Stimulated activated CD4-positive, alpha-beta T cell treated with anti-CD3 and anti-CD28 coated beads, TNF-alpha, amount 100 ng/mL, for 48 hours (primary cell): ENCODE measurements around the gene ERBB4.
"Not testable (repeated sequence)": the region's sequence is repeated elsewhere in the genome, so short reads cannot be mapped to it uniquely, and the experiment has no call there.

Experiments used
- DNase-seq, 3 donors: peaks; one replicate each; pipeline ENCODE4 v3.0.0-alpha.2; 2020; ENCODE audit warnings: low read depth in 3 of 3

The ERBB4 gene

DNA sequence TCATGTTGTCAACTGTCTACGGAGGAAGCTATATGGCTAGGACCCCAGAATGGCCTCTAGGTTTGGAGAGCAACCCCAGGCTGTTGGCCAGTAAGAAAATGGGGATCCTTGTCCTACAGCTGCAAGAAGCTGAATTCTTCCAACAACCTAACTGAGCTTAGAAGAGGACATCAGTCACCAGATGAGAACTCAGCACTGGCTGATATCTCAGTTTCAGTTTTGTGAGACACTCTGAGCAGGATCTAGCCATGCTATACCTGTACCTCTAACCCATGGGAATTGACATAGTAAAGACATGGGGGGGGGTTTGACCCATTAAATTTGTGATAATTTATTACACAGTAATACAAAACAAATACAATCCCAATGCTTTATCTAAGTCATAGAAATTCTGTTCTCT, 312.5 kb downstream of the ERBB4 start:
- no peak for DNase-seq

DNA sequence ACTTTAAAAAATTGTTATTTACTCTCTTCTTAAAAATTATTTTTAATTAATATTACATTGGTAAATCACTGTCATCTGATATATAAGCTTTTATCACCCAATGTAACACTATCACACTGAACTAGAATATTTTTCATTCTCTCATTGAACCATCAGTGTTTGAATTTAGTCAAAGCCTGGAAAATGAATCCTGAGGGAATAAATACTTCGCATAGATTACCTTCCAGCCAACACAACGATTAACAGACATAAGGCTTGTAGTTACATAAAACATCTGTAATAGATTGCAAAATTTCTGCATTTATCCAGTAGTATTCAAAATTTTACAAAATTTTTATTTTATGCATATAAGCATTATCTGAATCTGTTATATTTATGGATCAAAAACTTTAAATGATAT, 314.9 kb downstream of the ERBB4 start:
- no peak for DNase-seq

GRCh38 chr2:212213191-212213590, 325.4 kb downstream of the ERBB4 start:
- DNase-seq = no peak

DNA sequence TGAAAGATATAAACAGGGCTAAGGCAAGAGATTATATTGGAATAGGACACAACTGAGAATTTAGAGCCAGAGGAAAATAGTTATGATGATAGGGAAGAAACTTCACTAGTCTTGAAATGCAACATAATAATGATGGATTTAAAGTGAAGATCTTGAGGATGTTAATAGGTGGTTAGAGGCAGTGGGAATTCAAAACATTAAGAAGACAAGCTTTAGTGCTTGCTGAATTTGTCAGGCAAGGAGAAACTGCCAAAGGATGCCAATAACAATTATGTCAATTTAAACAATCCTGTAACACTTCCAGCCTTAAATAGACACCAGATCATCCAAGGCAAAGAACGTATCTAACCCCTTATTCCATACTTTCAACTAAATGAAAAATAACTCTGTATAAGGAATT, 330.1 kb downstream of the ERBB4 start:
- DNase-seq = no peak

DNA sequence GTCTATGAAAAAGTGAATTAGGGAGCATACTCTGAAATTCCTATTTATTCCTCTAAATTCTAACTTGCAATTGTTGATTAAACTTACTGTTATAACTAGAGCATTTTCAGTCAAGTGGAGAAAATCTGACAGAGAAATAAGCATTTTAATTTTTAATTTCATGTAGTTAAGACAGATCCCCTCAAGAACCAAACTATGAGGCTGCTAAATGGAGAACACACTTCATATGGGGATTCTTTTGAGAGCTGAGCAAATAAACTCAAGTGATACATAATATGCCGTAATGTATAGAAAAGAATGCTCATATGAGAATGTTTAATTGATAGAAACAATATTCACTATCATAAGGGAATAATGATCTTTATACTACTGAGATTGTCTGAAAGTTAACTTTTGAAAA, 340.8 kb downstream of the ERBB4 start:
- no peak for DNase-seq

DNA sequence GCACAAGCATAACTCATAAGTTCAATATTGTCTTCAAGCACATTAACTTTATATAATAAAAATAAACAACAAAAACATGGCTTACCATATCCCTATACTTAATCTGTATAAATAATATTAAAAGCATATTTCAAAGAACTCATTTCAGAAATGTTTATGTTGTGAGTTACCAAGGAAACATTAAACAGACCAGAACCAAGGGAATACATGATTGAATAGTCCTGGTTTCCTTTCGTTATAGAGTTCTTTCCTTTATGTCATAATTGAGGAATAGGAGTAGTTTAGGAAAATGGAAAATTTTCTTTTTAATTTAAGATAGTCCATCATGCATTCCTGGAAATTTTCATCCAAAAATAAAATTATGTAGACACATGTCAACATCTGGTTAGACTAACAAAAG, 343.0 kb downstream of the ERBB4 start:
- DNase-seq = no peak

DNA sequence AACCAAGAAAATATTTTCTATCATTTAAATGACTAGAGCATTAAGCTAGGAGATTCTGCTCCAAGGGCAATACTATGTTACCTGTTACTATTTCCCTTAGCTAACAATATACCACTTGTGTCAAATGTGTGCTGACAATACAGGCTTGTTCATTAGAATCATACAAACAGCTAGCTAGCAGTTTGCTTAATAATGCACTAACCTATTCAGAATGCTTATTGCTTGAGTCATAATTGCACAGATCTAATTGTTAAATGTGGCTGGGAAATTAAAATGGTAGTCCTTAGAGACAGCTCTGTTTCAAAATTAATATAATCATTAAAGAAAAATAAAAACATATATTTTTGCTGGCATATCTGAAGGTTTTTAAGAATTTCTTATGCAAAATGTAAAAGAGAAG, 344.2 kb downstream of the ERBB4 start:
- no peak for DNase-seq

DNA sequence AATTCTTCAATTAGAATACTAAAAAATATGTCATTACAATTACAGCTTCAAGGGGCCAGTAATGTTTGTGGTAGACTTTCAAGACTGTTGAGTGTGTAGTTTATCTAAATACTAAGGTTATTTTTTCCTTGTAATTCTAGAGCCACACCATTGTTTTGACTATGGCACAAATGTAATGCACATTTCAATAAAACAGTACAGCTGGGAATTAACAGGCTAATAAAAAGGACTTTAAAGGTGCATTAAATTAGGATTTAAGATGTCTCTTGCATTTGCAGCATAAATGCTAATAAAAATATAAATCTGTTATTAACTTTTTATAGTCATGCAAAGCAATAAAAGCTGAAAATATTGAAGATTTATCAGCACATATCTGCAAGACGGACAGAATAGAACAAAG, 344.8 kb downstream of the ERBB4 start:
- DNase-seq = no peak

- DNase-seq = no peak
These were observed 345.5 kb downstream of the ERBB4 start for GRCh38 chr2:212193056-212193455.

DNA sequence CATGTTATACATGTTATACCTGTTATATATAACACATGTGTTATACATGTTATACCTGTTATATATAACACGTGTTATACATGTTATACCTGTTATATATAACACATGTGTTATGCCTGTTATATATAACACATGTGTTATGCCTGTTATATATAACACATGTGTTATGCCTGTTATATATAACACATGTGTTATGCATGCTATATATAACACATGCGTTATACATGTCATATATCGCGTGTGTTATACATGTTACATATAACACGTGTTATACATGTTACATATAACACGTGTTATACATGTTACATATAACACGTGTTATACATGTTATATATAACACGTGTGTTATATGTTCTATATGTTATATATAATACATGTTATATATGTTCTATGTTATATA, 347.2 kb downstream of the ERBB4 start:
- not testable (repeated sequence) for DNase-seq

DNA sequence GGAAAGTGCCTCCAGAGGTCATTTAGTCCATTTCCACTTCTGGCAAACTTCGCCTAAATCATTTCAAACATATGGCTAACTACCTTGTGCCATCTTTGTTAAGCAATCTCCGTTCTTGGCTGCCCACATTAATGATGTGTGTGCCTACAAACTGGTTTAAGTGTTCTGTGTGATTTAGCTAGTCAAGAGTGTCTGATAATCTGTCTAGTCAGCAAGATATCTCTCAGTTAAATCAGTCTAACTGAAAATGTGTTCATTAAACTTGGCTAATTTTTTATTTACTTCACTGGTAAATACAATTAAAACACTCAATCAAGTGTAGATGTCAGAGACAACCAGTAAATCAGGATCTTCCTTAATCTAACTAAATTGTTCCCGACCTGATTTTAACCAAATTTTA, 352.4 kb downstream of the ERBB4 start:
- DNase-seq = no peak

GRCh38 chr2:212181646-212182045, 357.0 kb downstream of the ERBB4 start:
- no peak for DNase-seq

DNA sequence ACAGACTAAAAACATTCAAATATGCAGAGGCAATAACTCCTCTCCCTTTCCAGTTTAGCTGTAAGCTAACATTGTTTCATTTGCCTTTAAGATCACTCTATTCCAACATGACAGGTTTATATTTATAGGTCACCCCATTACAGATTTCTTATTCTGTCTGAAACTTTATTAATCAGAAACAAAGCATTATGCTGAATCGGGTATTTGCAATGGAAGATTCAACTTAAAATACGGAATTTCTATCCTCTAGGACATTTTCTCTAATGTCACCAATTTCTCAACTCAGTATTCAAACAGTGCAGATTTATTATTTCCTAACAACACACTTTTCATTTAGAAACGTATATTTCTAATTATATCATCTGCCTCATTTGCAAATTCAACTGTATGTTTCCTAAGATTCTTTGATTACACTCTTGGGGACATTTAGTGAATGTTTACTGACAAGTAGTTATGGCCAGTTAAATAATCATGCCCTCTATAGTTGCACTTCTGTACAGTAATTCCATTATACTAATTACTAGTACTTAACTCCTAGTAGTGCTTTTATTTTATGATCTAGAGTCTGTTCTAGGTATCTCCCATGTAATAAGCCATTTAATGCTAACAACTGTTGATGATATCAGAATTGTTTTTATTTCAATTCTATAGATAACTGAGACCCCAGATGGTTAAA, 358.1 kb downstream of the ERBB4 start:
- DNase-seq = no peak

GRCh38 chr2:212177724-212178123, 360.9 kb downstream of the ERBB4 start:
- DNase-seq = no peak

DNA sequence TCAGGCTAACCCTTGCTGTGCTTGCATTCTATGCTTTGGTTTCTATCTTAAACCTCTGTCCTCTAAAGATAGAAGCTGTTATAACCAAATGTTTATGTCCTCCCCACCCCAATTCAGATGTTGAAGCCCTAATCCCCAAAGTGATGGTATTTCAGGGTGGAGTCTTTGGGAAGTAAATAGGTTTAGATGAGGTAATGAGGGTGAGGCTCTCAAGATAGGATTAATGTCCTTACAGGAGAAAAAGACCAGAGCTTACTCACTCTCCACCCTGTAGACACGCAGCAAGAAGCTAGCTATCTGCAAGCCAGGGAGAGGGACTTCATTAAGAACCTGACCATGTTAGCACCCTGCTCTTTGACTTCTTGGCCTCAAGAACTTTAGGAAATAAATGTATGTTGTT, 362.5 kb downstream of the ERBB4 start:
- no peak for DNase-seq

DNA sequence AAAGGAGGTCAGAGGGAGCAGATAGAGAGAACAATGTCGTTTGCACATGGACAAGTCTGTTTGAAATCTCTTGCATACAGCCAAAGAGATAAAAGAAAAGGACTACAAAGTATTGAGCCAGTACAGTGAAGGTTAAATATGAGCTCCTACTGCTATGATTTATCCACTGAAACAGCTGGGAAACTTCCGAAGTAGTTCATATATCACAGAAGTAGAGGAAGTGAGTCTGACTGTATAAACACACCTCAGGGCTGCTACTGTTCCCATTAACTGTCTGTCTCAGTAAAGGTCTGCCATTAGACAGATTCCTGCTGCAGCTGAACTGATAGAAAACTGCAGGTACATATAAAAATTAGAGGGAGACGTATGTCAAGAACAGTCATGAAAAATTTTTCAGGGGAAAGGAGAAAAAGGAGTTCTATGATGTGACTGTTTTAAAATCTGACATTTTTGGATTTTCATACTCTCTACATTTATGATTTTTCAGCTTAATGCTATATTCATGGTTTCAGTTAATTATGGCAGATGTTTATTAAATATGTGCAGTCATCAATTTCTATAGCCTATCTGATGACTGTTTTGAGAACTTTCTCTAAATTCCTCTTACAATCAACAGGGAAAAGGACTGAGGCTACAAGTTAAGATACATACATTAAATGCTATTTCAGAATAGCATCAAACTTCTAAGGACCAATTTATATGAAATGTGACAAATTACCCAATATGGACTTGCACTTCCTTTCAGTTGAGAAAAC, 364.7 kb downstream of the ERBB4 start:
- no peak for DNase-seq

DNA sequence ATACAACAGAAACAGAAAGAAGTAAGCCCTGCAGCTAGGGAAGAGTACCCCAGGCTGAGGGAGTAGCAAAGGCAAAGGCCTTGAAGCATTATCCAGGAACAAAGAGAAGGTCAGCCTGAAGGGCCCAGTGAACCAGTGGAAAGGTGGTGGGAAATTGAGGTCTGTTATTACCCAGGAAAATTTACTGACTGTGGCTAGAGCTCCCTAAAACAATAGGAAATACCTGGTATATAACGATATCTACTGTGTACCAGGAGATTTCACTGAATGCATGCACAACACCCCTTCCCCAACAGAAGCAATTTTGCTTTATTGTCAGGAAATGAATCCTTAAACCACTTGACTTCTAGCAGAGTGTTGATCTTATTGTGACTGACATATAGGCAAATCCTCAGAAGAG, 365.3 kb downstream of the ERBB4 start:
- no peak for DNase-seq

DNA sequence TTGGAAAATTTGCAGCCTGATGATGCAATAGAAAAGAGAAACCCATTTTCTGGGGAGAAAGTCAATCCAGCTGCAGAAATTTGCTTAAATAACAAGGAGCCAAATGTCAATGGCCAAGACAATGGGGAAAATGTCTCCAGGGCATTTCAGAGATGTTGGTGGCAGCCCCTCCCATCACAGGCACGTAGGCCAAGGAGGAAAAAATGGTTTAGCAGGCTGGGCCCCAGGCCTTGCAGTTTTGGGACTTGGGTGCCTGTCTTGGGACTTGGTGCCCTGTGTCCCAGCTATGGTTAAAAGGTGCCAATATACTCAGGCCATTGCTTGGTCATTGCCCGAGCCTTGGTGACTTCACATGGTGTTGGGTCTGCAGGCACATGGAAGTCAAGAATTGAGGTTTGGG, 368.2 kb downstream of the ERBB4 start:
- DNase-seq = no peak

- DNase-seq = no peak
These were observed 380.5 kb downstream of the ERBB4 start for GRCh38 chr2:212158081-212158480.

DNA sequence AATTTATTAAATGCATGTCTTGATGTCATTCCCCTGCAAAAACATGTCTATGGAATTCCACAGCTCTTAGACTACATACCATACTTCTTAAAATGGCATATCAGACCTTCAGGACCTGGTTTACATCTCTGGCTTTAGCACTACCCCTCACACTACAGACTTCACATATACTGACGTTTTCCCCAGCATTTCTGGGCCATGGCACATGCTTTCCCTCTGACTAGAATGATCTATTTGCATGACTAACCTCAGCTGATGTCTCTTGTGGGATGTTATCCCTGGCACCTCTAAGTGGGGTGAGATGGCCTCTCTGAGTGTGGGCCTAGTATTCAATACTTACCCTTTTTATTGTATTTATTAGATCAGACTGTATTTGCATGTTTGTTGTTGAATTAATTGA, 381.6 kb downstream of the ERBB4 start:
- DNase-seq = no peak

DNA sequence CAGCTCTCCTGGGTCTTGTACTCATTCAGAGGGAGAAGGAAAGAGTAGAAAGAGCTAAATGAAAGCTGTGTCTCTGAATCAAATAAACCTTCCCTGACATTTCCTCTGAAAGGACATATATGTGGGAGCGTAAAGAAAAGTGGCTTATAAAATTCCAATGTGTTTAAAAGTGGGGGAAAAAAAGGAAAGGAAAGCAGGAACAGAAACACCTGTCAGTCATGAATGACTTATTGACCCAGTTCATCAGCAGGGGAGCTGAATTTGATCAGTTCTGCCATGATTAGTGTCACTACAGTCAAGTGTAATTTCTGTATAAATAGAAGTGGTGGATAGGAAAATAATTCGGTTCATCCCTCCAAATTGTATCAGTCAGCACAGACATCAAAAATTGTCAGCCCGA, 382.5 kb downstream of the ERBB4 start:
- DNase-seq = no peak

DNA sequence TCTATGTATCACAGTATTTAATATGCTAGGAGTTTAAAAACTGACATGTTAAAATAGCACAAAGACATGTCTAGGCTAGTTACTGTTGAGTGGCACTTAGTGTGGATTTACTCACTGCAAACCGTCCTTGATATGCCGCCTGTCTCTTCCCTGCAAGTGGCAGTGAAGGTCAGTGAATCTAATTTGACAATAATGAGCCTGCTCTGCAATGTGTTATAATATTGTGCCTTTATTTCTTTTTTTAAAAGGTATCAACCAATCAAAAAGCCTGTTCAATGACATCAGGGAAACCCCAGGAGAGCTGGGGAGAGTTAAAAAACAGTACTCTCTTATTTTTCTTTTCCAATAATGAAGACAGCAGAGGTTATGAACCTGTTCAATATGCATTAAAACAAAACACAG, 384.1 kb downstream of the ERBB4 start:
- DNase-seq = no peak

GRCh38 chr2:212153923-212154322, 384.7 kb downstream of the ERBB4 start:
- no peak for DNase-seq
